Spleen (tissue), 11 donors: ENCODE data around the gene ARHGAP27. TPM values are rescaled to one million over a fixed set of nuclear protein-coding genes. Genes with fewer than 3 reads are reported as not detected.
"Not testable (repeated sequence)": the region's sequence is repeated elsewhere in the genome, so short reads cannot be mapped to it uniquely, and the experiment has no call there.

ENCODE experiments used
- DNase-seq: peaks from one replicate; pipeline ENCODE4 v3.0.0-alpha.2; 2020
- H3K27ac ChIP-seq, 8 donors: fragments of 200-600 bp; sonication (generic) in 7 of 8; 1 replicate in 4 of 8; 2 replicates in 4 of 8; pipeline versions ENCODE4 v1.5.0 to v1.8.0; 2016 to 2021; ENCODE audit warnings: inconsistent platforms in 4 of 8, mild to moderate bottlenecking in 4 of 8, moderate library complexity in 1 of 8
- H3K27me3 ChIP-seq, 7 donors: fragments of 200-600 bp; sonication (generic) in 6 of 7; replicated peaks in 1 of 7; 1 replicate in 4 of 7; 2 replicates in 3 of 7; pipeline versions ENCODE4 v1.5.0 to v1.8.0; 2016 to 2021; ENCODE audit warnings: inconsistent platforms in 3 of 7, mild to moderate bottlenecking in 1 of 7
- H3K36me3 ChIP-seq, 6 donors: fragments of 200-600 bp; sonication (generic) in 5 of 6; 1 replicate in 4 of 6; 2 replicates in 2 of 6; pipeline versions ENCODE4 v1.5.0 to v1.8.0; 2016 to 2021; ENCODE audit warnings: inconsistent platforms in 2 of 6
- H3K4me1 ChIP-seq, 6 donors: fragments of 200-600 bp; sonication (generic) in 5 of 6; 1 replicate in 3 of 6; 2 replicates in 3 of 6; pipeline versions ENCODE4 v1.5.0 to v1.8.0; 2016 to 2021; ENCODE audit warnings: inconsistent platforms in 3 of 6
- H3K4me3 ChIP-seq, 8 donors: fragments of 200-600 bp; sonication (generic) in 7 of 8; 1 replicate in 4 of 8; 2 replicates in 4 of 8; pipeline versions ENCODE4 v1.5.0 to v1.8.0; 2016 to 2021; ENCODE audit warnings: inconsistent platforms in 4 of 8, mild to moderate bottlenecking in 4 of 8, moderate library complexity in 2 of 8
- H3K9me3 ChIP-seq, 8 donors: fragments of 200-600 bp; sonication (generic) in 7 of 8; 1 replicate in 4 of 8; 2 replicates in 4 of 8; pipeline versions ENCODE4 v1.5.0 to v1.8.0; 2016 to 2021; ENCODE audit warnings: inconsistent platforms in 4 of 8
- POLR2A ChIP-seq, 3 donors: fragments of 450-650 bp; IDR thresholded peaks; one replicate each; pipeline ENCODE4 v1.5.1; 2017; ENCODE audit warnings: antibody characterized with exemption in 3 of 3, mild to moderate bottlenecking in 1 of 3
- POLR2AphosphoS5 ChIP-seq, 3 donors: sonication (generic); formaldehyde crosslinking; IDR thresholded peaks; one replicate each; pipeline ENCODE4 v1.5.1; 2017; ENCODE audit warnings: antibody characterized with exemption in 3 of 3
- WGBS, 5 donors: extraction: QIAGEN DNeasy Blood & Tissue Kit in 3 of 5; methylation state at CpG; one replicate each; pipeline versions ENCODE4 v1.1.5 to v1.1.7; 2013 to 2018; 5-methylcytosine and 5-hydroxymethylcytosine counted together
- intact Hi-C: fragments of 100-400 bp; cut with DNase I; formaldehyde crosslinking; loops from one replicate; pipeline ENCODE4 v1.15.0; 2023; ENCODE audit warnings: low total_unique reads
- polyA plus RNA-seq, 3 donors: library from polyadenylated mRNA; stranded (reverse); fragments of 200-250 nt; gene quantifications; one replicate each; pipeline ENCODE4 v1.2.1, GENCODE V29; 2013
- total RNA-seq, 7 donors: library from RNA; depleted of rRNA in 3 of 7; stranded (reverse); fragments of >200 nt in 3 of 7; fragmentation: NEBNext Ultra II Directional in 4 of 7; extraction: Animal tissue kit (Norgen Biotek cat#: 25700) in 4 of 7; gene quantifications; one replicate each; pipeline versions ENCODE4 v1.1.0 to v1.2.1, GENCODE V29; 2016 to 2021
- TF ChIP-seq, protein P1 (sequence below), 11 experiments: fragments of 200-600 bp in 7 of 11; fragments of 450-650 bp in 4 of 11; sonication (generic) in 4 of 11; IDR thresholded peaks in 8 of 11; conservative IDR thresholded peaks in 3 of 11; 1 replicate in 7 of 11; 2 replicates in 4 of 11; pipeline versions ENCODE4 v1.4.0 to v1.8.0; 2016 to 2021; ENCODE audit warnings: antibody characterized with exemption in 11 of 11, inconsistent platforms in 4 of 11, mild to moderate bottlenecking in 1 of 11
- donor health status: healthy with polysubstance abuse.
- donor health status: DM: no; HTN: no; CAD: no; lungs with moderate emphysema.
- donor health status: DM: no; HTN: no; CAD: no.
- donor health status: Bipolar disorder and iron deficiency.
- donor health status: healthy.
- donor health status: DM: no; HTN: no; CAD: no.
- donor health status: DM: yes; HTN: yes; CAD: no.

Gene ARHGAP27
- total and polyA plus RNA-seq, 10 donors, result 43.6 to 151 (median 118) TPM

DNA sequence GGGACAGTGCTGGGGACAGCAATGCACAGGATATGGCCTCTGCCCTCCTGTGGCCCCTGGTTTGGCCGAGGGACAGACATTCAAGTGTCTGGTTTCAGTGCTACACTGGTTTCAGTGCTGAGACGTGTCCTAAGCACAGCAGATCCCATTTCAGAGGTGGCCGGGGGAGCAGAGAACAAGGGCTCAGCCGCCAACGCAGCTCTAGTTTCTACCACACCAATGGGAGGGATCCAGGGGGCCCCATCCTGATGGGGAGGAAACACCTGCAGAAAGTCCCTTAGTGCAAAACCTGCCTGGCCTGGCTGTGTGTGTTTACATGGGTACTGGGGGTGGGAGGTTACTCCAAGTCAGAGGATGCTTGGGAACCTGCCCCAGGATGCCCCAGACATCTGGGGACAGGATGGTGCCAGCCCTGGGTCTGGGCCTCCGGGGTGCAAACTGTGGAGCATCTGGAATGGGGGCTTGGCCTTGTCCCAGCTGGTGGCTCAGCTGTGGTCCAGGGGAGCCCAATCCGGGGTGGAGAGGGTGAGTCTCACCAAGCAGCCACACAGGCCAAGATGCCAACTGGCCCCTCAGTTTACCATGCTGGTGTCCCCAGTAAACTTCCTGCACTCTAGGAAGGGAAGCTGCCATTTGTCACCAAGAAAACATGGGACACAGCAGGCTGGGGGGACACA is 8.3 kb upstream of the ARHGAP27 start:
- 31 to 40% (median 35%) methylated on average over 4 to 7 of the region's 7 CpGs for WGBS, 5 donors
- Histone ChIP-seq H3K4me1 (peaks cover 0 to 18% (median 9%) of the 10 kb centered on the region in 6 donors), H3K27ac (peak overlapping the region in 2 of 8 donors; percentile 30 to 33), H3K36me3 (peaks cover 0 to 96% (median 44%) of the 10 kb centered on the region in 6 donors)
- intact Hi-C loops, H3K27me3 ChIP-seq, H3K4me3 ChIP-seq, H3K9me3 ChIP-seq: not testable (repeated sequence)
- TF ChIP-seq POLR2AphosphoS5 (IDR thresholded peaks at IDR 0.05), result peak in 2 of 3 donors; percentile 15 to 33
- peak; percentile 63 for DNase-seq

DNA sequence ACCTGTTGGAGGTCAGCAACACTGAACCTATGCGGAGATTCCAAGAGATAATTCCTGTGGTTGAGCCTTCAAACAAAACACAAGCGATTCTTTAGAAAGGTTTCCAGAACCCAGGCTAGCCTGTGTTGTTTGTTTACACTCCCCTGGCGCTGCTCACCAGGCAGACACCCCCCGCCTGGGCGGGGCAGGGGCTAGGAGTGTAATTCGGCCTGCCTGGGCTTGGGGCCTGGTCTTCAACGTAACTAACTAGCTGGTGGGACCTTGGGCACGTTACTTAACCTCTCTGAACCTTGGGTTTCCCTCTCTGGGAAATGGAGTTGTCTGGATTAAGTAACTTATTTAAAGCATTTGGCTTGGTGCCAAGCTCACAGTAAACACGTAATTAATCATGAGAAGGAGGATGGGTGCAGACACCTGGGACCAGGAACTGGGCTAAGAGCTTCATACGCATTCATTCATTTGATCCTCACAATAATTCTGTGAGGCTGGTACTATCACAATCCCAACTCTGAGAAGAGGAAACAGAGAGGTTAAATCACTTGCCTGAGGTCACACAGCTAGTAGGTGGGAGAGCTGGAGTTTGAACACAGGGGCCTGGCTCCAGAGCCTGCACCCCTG is 7.6 kb upstream of the ARHGAP27 start:
- H3K4me3 ChIP-seq, result no peak overlapping the region
- H3K27ac ChIP-seq, result peak overlapping the region in 2 of 8 donors; percentile 30 to 33
- peaks cover 0 to 15% (median 7%) of the 10 kb centered on the region in 6 donors for H3K4me1 ChIP-seq
- peak; percentile 58 for DNase-seq
- H3K27me3 ChIP-seq, result no peaks in the 10 kb centered on the region
- H3K36me3 ChIP-seq, result peaks cover 0 to 96% (median 43%) of the 10 kb centered on the region in 6 donors
- no peaks in the 10 kb centered on the region for H3K9me3 ChIP-seq
- peak in 1 of 3 donors; percentile 27 for TF ChIP-seq POLR2AphosphoS5 (IDR thresholded peaks at IDR 0.05)
- no peak for TF ChIP-seq POLR2A (IDR thresholded peaks at IDR 0.05)
- intact Hi-C loops, result no loop called here
- WGBS, 5 donors, result 63 to 81% (median 75%) methylated on average over 9 to 10 of the region's 10 CpGs

DNA sequence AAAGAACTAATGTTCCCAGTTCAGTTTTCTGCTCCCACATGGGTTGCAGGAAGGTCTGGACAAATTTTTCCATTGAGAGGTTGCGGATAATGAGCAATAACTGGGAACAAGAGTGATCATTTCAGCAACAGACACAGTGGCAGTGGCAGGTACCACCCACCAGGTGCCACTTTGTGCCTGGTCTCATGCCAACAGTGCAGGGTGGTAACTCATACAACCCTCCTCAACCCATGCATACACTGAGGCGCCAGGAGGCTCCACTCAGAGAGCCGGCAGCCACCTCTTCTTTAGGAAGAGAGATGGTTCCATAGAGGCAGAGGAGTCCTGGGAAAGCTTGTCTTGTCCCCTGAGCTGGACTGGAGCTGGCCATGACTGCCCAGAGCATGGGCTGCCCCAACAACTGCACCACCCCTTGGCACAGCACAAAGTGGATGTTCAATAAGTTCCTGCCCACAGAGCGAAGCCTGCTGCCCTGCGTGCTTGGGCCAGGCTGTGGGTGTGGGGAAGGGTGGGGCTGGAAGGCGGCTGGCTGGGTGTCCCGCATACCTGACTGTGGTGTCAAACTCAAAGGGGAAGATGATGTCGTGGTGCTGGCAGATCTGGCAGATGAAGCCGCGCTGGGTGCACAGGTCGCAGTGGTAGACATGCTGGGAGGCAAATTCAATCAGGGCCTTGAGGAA is 6.4 kb upstream of the ARHGAP27 start:
- H3K36me3 ChIP-seq, result peaks cover 0 to 92% (median 38%) of the 10 kb centered on the region in 6 donors
- intact Hi-C loops, result no loop called here
- DNase-seq, result peak; percentile 65

DNA sequence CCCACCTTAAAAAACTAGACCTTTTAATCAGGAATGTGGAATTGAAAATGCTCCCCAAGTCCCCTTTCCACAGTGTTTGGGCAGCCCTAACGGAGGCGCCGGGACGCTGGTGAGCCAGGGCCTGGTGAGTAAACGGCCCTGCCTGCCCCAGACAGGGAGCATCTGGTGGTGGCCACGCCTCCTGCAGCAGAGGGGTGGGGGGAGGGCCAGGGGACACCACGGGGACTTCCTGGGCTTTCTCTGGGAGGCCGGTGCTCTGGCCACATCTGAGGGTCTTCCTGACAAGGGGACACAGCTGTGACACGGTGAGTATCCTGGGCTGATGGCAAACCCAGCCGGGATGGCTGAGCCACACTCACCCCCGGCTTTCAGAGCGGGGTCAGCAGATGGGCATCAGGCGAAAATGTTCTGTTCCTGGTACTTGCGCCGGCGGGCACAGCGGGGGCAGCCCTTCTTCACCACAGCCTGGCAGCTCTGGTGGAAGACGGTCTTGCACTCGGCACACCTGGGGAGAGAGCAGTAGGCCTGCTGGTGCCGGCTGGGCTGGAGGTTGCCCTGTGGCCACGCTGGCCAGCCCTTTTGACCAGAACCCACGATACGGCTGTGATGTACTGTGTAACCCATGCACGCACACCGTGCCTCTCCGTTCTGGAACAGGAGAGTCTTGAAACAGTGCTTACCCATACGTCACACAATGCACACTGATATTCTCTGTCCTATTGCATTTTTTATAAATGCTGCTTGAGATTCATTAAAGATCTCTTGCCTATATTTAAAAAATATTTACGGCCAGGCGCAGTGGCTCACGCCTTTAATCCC is 5.0 kb upstream of the ARHGAP27 start:
- intact Hi-C loops, result no loop called here
- no peak overlapping the region for H3K4me3 ChIP-seq
- no peaks in the 10 kb centered on the region for H3K9me3 ChIP-seq
- peaks cover 0 to 81% (median 38%) of the 10 kb centered on the region in 6 donors for H3K36me3 ChIP-seq
- no peaks in the 10 kb centered on the region for H3K27me3 ChIP-seq
- WGBS, 5 donors, result 87 to 90% (median 89%) methylated on average over 14 to 30 of the region's 30 CpGs
- TF ChIP-seq, protein P1, sequence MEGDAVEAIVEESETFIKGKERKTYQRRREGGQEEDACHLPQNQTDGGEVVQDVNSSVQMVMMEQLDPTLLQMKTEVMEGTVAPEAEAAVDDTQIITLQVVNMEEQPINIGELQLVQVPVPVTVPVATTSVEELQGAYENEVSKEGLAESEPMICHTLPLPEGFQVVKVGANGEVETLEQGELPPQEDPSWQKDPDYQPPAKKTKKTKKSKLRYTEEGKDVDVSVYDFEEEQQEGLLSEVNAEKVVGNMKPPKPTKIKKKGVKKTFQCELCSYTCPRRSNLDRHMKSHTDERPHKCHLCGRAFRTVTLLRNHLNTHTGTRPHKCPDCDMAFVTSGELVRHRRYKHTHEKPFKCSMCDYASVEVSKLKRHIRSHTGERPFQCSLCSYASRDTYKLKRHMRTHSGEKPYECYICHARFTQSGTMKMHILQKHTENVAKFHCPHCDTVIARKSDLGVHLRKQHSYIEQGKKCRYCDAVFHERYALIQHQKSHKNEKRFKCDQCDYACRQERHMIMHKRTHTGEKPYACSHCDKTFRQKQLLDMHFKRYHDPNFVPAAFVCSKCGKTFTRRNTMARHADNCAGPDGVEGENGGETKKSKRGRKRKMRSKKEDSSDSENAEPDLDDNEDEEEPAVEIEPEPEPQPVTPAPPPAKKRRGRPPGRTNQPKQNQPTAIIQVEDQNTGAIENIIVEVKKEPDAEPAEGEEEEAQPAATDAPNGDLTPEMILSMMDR (IDR thresholded peaks at IDR 0.05 in 8 of 11, conservative IDR thresholded peaks at IDR 0.05 in 3 of 11), result no peak
- TF ChIP-seq POLR2A (IDR thresholded peaks at IDR 0.05), result no peak
- TF ChIP-seq POLR2AphosphoS5 (IDR thresholded peaks at IDR 0.05), result peak in 1 of 3 donors; percentile 3
- DNase-seq, result peak; percentile 60
- H3K4me1 ChIP-seq, result peaks cover 0 to 33% (median 19%) of the 10 kb centered on the region in 6 donors
- H3K27ac ChIP-seq, result no peak overlapping the region

More for the DNA sequence above, 6.4 kb upstream of the ARHGAP27 start:
- TF ChIP-seq POLR2AphosphoS5 (IDR thresholded peaks at IDR 0.05), result peak in 1 of 3 donors; percentile 43
- TF ChIP-seq, protein P1 (IDR thresholded peaks at IDR 0.05 in 8 of 11, conservative IDR thresholded peaks at IDR 0.05 in 3 of 11), result no peak
- TF ChIP-seq POLR2A (IDR thresholded peaks at IDR 0.05), result no peak
- Histone ChIP-seq H3K9me3 (no peaks in the 10 kb centered on the region), H3K27me3 (no peaks in the 10 kb centered on the region), H3K4me3 (no peak overlapping the region), H3K27ac (no peak overlapping the region), H3K4me1 (peaks cover 0 to 19% (median 7%) of the 10 kb centered on the region in 6 donors)
- WGBS, 5 donors, result 91 to 96% (median 94%) methylated on average over 9 to 11 of the region's 11 CpGs
